Esophagus (tissue), 2 donors: ENCODE results near the gene SCMH1. TPM values are rescaled to one million over a fixed set of nuclear protein-coding genes. Genes with fewer than 3 reads are reported as not detected.

Experiments used
- H3K27ac ChIP-seq, 2 donors: one replicate each; pipeline ENCODE4 v1.5.1; 2013; ENCODE audit warnings: low read depth in 2 of 2, mild to moderate bottlenecking in 2 of 2, inconsistent platforms in 1 of 2, low read length in 1 of 2, moderate library complexity in 1 of 2
- H3K27me3 ChIP-seq, 2 donors: one replicate each; pipeline ENCODE4 v1.6.1; 2013; ENCODE audit warnings: low read length in 2 of 2, control low read depth in 1 of 2, mild to moderate bottlenecking in 1 of 2; ENCODE audit not compliant: insufficient read depth in 2 of 2, control insufficient read depth in 1 of 2
- H3K36me3 ChIP-seq, 2 donors: one replicate each; pipeline ENCODE4 v1.6.1; 2013; ENCODE audit warnings: low read length in 1 of 2; ENCODE audit not compliant: control insufficient read depth in 2 of 2, insufficient read depth in 2 of 2
- H3K4me1 ChIP-seq, 2 donors: one replicate each; pipeline ENCODE4 v1.6.1; 2013; ENCODE audit warnings: low read length in 1 of 2; ENCODE audit not compliant: control insufficient read depth in 2 of 2, insufficient read depth in 2 of 2
- H3K4me3 ChIP-seq, 2 donors: one replicate each; pipeline ENCODE4 v1.5.1; 2013; ENCODE audit warnings: low read length in 2 of 2, mild to moderate bottlenecking in 2 of 2, low read depth in 1 of 2, moderate library complexity in 1 of 2
- H3K9me3 ChIP-seq, 2 donors: one replicate each; pipeline ENCODE4 v1.6.1; 2013; ENCODE audit warnings: mild to moderate bottlenecking in 2 of 2, low read depth in 1 of 2, low read length in 1 of 2, moderate library complexity in 1 of 2; ENCODE audit not compliant: control insufficient read depth in 2 of 2, insufficient read depth in 1 of 2
- WGBS, 2 donors: extraction: QIAGEN DNeasy Blood & Tissue Kit; methylation state at CpG; one replicate each; pipeline ENCODE4 v1.1.7; 2013; 5-methylcytosine and 5-hydroxymethylcytosine counted together
- polyA plus RNA-seq, 2 donors: library from polyadenylated mRNA; stranded (reverse); fragments of 200-250 nt; gene quantifications; one replicate each; pipeline ENCODE4 v1.2.3, GENCODE V29; 2013
- donor health status: healthy with polysubstance abuse.
- donor health status: Bipolar disorder and iron deficiency.

The SCMH1 gene
- polyA plus RNA-seq, 2 donors, result 11.1 to 12.8 TPM

DNA sequence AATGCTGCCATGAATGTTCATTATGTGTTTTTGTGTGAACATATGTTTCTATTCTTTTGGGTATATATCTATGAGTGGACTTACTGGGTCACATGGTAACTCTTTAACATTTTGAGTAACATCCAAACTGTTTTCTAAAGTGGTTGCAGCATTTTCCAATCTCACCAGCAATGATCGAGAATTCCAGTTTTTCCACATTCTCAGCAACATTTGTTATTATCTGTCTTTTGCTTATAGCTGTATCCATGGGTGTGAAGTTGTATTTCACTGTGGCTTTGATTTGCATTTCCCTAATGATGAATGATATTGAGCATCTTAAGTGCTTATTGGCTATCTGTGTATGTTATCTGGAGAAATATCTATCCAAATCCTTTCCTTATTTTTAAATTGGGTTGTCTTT is 131.4 kb downstream of the SCMH1 start:
- WGBS, 2 donors, result 67 to 74% methylated on average over 1 of the region's 1 CpG
- H3K27ac ChIP-seq, result no peak overlapping the region
- H3K9me3 ChIP-seq, result no peaks in the 10 kb centered on the region

GRCh38 chr1:41110286-41110685 is 131.8 kb downstream of the SCMH1 start:
- Histone ChIP-seq H3K4me1 (no peaks in the 10 kb centered on the region), H3K36me3 (peaks cover 0 to 2% of the 10 kb centered on the region in 2 donors), H3K4me3 (no peak overlapping the region), H3K27me3 (no peaks in the 10 kb centered on the region), H3K27ac (no peak overlapping the region), H3K9me3 (no peaks in the 10 kb centered on the region)
- WGBS, 2 donors, result 45 to 54% methylated on average over 1 of the region's 1 CpG

More for the DNA sequence above, 131.4 kb downstream of the SCMH1 start:
- H3K36me3 ChIP-seq, result peaks cover 0 to 2% of the 10 kb centered on the region in 2 donors
- H3K4me1 ChIP-seq, result no peaks in the 10 kb centered on the region
- H3K4me3 ChIP-seq, result no peak overlapping the region
- no peaks in the 10 kb centered on the region for H3K27me3 ChIP-seq

- no peaks in the 10 kb centered on the region for H3K27me3 ChIP-seq
- no peaks in the 10 kb centered on the region for H3K4me1 ChIP-seq
- no peaks in the 10 kb centered on the region for H3K9me3 ChIP-seq
- H3K4me3 ChIP-seq, result no peak overlapping the region
- WGBS, 2 donors, result 22 to 27% methylated on average over 4 of the region's 4 CpGs
- H3K36me3 ChIP-seq, result peaks cover 0 to 2% of the 10 kb centered on the region in 2 donors
- peak overlapping the region; percentile 87 for H3K27ac ChIP-seq
Measured at GRCh38 chr1:41109310-41110197, 132.6 kb downstream of the SCMH1 start.

GRCh38 chr1:41108696-41109275 is 133.3 kb downstream of the SCMH1 start:
- H3K27ac ChIP-seq, result peak overlapping the region; percentile 71 to 83
- H3K9me3 ChIP-seq, result no peaks in the 10 kb centered on the region
- WGBS, 2 donors, result 65 to 83% methylated on average over 1 of the region's 1 CpG
- H3K4me3 ChIP-seq, result no peak overlapping the region
- H3K27me3 ChIP-seq, result no peaks in the 10 kb centered on the region
- no peaks in the 10 kb centered on the region for H3K4me1 ChIP-seq
- H3K36me3 ChIP-seq, result peaks cover 0 to 2% of the 10 kb centered on the region in 2 donors

GRCh38 chr1:41103766-41104165 is 138.3 kb downstream of the SCMH1 start:
- 77 to 86% methylated on average over 4 of the region's 4 CpGs for WGBS, 2 donors
- Histone ChIP-seq H3K9me3 (no peaks in the 10 kb centered on the region), H3K4me3 (no peak overlapping the region), H3K27ac (no peak overlapping the region), H3K27me3 (no peaks in the 10 kb centered on the region), H3K36me3 (no peaks in the 10 kb centered on the region), H3K4me1 (no peaks in the 10 kb centered on the region)

DNA sequence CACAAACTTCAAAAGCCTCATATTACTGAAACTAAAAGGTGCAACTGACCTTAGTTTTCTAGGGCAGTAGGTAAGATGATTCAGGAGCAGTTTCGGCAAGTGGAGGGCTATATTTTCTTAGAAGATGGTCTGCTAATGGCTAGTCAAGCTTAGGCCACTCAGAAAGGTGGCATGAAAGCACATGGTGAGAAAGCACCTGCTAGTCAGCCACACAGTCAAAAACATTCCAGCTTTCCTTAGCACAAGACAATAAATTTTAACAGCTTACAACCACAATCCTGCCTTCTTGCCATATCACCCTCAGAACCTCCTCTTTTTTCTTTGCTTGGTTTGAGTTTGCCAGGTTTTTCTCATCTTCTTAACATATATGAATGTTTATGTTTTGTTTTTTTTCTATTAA is 139.5 kb downstream of the SCMH1 start:
- no peak overlapping the region for H3K27ac ChIP-seq
- no peaks in the 10 kb centered on the region for H3K4me1 ChIP-seq
- 61 to 66% methylated on average over 1 of the region's 1 CpG for WGBS, 2 donors
- no peaks in the 10 kb centered on the region for H3K27me3 ChIP-seq
- H3K4me3 ChIP-seq, result no peak overlapping the region
- H3K36me3 ChIP-seq, result no peaks in the 10 kb centered on the region
- H3K9me3 ChIP-seq, result no peaks in the 10 kb centered on the region

DNA sequence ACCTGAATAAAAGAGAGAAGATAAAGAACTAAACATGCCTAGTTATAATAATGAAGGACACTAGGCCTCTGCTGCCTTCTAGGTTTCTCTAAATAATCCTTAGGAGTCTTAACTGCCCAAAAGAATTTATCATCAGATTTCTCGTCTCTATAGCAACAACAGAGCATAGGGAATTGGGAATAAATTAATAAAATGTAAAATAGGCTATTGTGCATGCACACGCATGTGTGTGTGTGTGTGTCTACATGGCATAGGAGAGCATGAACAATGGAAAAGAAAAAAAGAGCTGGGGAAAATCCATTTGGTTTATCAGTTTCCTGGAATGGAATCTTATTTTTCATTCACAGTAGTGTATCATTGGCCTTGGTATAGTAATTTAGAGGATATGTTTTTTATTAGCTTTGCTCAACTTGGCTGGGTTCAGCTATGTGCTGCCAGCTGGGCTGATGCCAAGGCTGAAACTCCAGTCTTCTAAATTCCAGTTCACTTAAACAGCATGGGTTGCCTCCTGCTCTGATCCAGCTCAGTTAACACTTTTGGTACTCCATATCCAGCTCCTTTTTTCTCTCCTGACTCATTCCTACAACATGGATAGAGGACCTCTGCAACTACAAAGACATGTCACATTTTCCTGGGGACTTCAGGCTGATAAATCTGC is 140.0 kb downstream of the SCMH1 start:
- H3K9me3 ChIP-seq, result no peaks in the 10 kb centered on the region
- no peaks in the 10 kb centered on the region for H3K27me3 ChIP-seq
- WGBS, 2 donors, result 28 to 38% methylated on average over 2 of the region's 2 CpGs
- no peak overlapping the region for H3K4me3 ChIP-seq
- no peak overlapping the region for H3K27ac ChIP-seq
- no peaks in the 10 kb centered on the region for H3K4me1 ChIP-seq
- H3K36me3 ChIP-seq, result no peaks in the 10 kb centered on the region

DNA sequence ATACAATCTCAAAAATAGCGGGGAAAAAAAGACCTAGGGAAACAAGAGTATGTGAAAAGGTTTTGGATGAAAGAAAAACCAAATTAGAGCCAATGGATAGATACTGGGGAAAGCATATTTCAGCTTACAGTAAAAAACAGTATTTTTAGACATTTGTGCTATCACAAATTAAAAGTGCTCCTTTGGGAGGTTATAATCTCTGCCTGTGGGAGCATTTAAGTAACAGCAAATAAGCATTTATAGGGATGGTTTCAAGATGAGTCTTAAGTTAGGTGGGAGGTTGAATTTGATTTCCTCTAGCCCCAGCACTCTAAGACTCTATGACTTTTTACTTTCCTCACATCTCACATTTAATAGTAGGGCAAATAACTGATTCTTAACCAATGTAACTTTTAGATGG is 141.0 kb downstream of the SCMH1 start:
- H3K9me3 ChIP-seq, result no peaks in the 10 kb centered on the region
- no peaks in the 10 kb centered on the region for H3K27me3 ChIP-seq
- no peak overlapping the region for H3K4me3 ChIP-seq
- no peak overlapping the region for H3K27ac ChIP-seq
- H3K4me1 ChIP-seq, result no peaks in the 10 kb centered on the region
- no peaks in the 10 kb centered on the region for H3K36me3 ChIP-seq
- 96% methylated on average over 1 of the region's 1 CpG for WGBS, 2 donors

DNA sequence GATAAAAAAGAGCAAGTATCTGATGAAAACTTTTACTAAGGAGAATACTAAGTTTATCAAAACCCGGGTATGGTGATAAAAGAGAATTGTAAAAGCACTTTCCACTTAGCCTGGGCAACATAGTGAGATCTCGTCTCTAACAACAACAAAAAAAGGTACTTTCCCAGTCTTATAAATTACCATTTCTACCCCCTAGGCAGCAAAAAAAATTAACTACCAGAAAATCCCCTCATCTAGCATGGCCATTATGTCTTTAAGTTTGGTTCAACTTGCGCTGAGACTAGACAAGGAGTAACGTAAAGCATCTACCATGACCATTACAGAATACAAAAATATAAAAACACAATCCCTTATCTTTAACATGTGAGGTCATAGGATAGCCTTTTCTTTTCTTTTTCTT is 141.9 kb downstream of the SCMH1 start:
- H3K27me3 ChIP-seq, result no peaks in the 10 kb centered on the region
- H3K4me1 ChIP-seq, result no peaks in the 10 kb centered on the region
- no peaks in the 10 kb centered on the region for H3K9me3 ChIP-seq
- no peaks in the 10 kb centered on the region for H3K36me3 ChIP-seq
- H3K27ac ChIP-seq, result no peak overlapping the region
- H3K4me3 ChIP-seq, result no peak overlapping the region
- WGBS, 2 donors, result 90% methylated on average over 4 of the region's 4 CpGs
